HepG2 (cell line): ENCODE measurements around the gene FCN3. TPM values are rescaled to one million over a fixed set of nuclear protein-coding genes. Genes with fewer than 3 reads are reported as not detected.
A peak's percentile ranks its signal among the peaks of the same experiment; 100 is the strongest.

ENCODE experiments used
- ATF7 ChIP-seq, 2 experiments: fragments of 450-650 bp in 1 of 2; sonication (generic) in 1 of 2; formaldehyde crosslinking in 1 of 2; IDR thresholded peaks; 2 replicates each; pipeline versions ENCODE4 v1.4.0 to v1.6.1; 2016 to 2020; ENCODE audit warnings: antibody characterized with exemption in 1 of 2, mild to moderate bottlenecking in 1 of 2, missing genetic modification reagents in 1 of 2
- DNMT1 ChIP-seq: sonication (generic); formaldehyde crosslinking; IDR thresholded peaks from 2 replicates; pipeline ENCODE4 v1.5.1; 2020; ENCODE audit warnings: mild to moderate bottlenecking, missing genetic modification reagents
- GTF3A ChIP-seq: sonication (generic); formaldehyde crosslinking; conservative IDR thresholded peaks from 2 replicates; pipeline ENCODE4 v1.4.0; 2020; ENCODE audit warnings: mild to moderate bottlenecking, missing genetic modification reagents
- ZNF607 ChIP-seq: sonication (generic); formaldehyde crosslinking; IDR thresholded peaks from 2 replicates; pipeline ENCODE4 v1.5.1; 2020; ENCODE audit warnings: missing genetic modification reagents, mild to moderate bottlenecking, borderline replicate concordance
- polyA plus RNA-seq, 8 experiments: library from polyadenylated mRNA; depleted of rRNA in 3 of 8; stranded (reverse) in 7 of 8; unstranded in 1 of 8; fragments of >200 nt; fragmentation: Illumina TruSeq in 4 of 8; extraction: Trizol in 4 of 8; gene quantifications; 2 replicates each; pipeline versions ENCODE4 v1.2.1 to v1.2.3, GENCODE V29; 2011 to 2016; ENCODE audit warnings: low read depth in 4 of 8, missing spikeins in 1 of 8, mixed read lengths in 1 of 8; ENCODE audit not compliant: insufficient read depth in 1 of 8
- total RNA-seq, 5 experiments: library from RNA; depleted of rRNA; stranded (reverse); fragments of >200 nt; fragmentation: Illumina TruSeq; extraction: Trizol; gene quantifications; 2 replicates each; pipeline ENCODE4 v1.2.3, GENCODE V29; 2016; ENCODE audit warnings: low read depth in 1 of 5
- TF ChIP-seq, protein P1 (sequence below): sonication (generic); formaldehyde crosslinking; IDR thresholded peaks from 2 replicates; pipeline ENCODE4 v1.4.0; 2020; ENCODE audit warnings: missing genetic modification reagents

Gene FCN3
- total and polyA plus RNA-seq, 2 of the 13 experiments (the other 11 are each of a cell fraction or from before 2014, with no cell fraction given) = not detected

DNA sequence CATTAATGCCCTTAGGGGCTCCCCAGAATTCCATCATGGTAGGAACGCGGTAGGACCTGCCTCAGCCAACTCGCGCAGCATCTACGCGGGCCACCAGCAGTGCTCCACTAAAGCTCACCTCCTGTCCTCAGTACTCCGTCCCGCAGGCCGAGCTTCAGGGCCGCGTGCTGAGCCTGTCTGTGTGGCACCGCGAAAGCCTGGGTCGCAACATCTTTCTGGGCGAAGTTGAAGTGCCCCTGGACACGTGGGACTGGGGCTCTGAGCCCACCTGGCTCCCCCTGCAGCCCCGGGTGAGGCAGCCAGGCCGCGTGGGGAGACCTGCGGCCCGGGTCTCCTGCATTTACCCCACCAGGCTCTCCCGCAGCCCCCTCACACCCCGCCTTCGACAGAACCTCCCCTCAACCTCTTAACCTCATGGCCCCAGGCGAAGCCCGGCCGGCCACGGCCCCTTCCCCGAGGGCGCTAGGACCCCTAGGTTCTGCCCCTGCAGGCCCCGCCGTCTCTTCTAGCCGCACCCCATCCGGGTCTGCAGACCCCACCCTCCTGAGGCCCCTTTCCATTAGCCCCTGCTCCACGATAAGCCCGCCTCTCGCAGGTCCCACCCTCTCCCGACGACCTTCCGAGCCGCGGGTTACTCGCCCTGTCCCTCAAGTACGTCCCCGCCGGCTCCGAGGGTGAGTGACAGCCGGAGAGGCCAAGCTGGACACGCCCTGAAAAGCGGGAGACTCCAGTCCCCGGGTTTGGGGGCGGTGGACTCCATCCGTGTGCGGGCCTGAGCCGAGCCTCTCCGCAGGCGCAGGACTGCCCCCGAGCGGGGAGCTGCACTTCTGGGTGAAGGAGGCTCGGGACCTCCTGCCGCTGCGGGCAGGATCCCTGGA lies 23.7 kb downstream of the FCN3 start (continued):
- TF ChIP-seq, protein P1, sequence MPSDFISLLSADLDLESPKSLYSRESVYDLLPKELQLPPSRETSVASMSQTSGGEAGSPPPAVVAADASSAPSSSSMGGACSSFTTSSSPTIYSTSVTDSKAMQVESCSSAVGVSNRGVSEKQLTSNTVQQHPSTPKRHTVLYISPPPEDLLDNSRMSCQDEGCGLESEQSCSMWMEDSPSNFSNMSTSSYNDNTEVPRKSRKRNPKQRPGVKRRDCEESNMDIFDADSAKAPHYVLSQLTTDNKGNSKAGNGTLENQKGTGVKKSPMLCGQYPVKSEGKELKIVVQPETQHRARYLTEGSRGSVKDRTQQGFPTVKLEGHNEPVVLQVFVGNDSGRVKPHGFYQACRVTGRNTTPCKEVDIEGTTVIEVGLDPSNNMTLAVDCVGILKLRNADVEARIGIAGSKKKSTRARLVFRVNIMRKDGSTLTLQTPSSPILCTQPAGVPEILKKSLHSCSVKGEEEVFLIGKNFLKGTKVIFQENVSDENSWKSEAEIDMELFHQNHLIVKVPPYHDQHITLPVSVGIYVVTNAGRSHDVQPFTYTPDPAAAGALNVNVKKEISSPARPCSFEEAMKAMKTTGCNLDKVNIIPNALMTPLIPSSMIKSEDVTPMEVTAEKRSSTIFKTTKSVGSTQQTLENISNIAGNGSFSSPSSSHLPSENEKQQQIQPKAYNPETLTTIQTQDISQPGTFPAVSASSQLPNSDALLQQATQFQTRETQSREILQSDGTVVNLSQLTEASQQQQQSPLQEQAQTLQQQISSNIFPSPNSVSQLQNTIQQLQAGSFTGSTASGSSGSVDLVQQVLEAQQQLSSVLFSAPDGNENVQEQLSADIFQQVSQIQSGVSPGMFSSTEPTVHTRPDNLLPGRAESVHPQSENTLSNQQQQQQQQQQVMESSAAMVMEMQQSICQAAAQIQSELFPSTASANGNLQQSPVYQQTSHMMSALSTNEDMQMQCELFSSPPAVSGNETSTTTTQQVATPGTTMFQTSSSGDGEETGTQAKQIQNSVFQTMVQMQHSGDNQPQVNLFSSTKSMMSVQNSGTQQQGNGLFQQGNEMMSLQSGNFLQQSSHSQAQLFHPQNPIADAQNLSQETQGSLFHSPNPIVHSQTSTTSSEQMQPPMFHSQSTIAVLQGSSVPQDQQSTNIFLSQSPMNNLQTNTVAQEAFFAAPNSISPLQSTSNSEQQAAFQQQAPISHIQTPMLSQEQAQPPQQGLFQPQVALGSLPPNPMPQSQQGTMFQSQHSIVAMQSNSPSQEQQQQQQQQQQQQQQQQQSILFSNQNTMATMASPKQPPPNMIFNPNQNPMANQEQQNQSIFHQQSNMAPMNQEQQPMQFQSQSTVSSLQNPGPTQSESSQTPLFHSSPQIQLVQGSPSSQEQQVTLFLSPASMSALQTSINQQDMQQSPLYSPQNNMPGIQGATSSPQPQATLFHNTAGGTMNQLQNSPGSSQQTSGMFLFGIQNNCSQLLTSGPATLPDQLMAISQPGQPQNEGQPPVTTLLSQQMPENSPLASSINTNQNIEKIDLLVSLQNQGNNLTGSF (CRISPR knock-in tag) = no peak
- TF ChIP-seq ZNF607 (CRISPR knock-in tag) = 0 out of 2 replicates have a peak, but pooled peaks have one; percentile 39
- no peak for TF ChIP-seq DNMT1
- no peak for TF ChIP-seq GTF3A (CRISPR knock-in tag)
- no peak for TF ChIP-seq ATF7 (IDR thresholded peaks at IDR 0.05)
- no peak for TF ChIP-seq ATF7 (CRISPR knock-in tag; IDR thresholded peaks at IDR 0.05)
- TF ChIP-seq, all 625 proteins: peak for 49
